Measurements from ENCODE around the gene BCL10. TPM values are rescaled to one million over a fixed set of nuclear protein-coding genes. Genes with fewer than 3 reads are reported as not detected.

Gene BCL10
- total RNA-seq, 1 donor from 2014 or later: 31.3 TPM

DNA sequence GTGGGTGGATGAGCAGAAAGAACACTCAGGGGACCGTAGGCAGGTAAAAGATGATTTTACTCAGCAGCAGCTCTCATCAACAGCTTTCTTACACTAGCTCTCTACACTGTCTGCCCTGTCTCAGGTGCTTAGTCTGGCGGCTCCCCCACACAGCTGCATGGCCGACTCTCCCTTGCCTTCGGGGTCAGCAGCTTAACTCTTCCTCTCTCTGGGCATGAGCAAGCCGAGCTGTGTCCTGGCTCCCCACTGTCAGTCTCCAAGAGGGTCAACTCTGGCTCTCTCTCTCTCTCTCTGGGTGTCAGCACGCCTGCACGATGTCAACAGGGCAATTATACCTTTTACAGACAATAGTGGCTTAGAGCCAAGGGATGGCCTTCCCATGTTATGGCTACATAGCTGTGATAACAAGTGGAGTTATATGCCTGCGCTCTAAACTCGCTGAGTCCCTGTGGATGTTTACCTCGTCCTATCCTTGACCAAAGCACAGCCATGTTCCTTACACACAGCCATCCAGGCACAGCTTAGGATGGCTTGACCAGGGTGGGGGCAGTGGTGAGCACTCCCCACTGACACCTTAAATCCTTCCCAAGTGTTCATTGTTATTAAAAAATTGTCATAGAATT, 3.1 kb upstream of the BCL10 start:
- DNase-seq (ENCODE audit: low read depth): no peak
- TF ChIP-seq CTCF (IDR thresholded peaks at IDR 0.05; ENCODE audit: insufficient read depth, low read length, severe bottlenecking): no peak
- Histone ChIP-seq H3K4me3 (ENCODE audit: low read depth, low read length) (no peak overlapping the region), H3K27me3 (ENCODE audit: control insufficient read depth, insufficient read depth, low read length) (no peaks in the 10 kb centered on the region), H3K36me3 (ENCODE audit: control insufficient read depth, insufficient read depth, low read length) (no peaks in the 10 kb centered on the region)
- FAIRE-seq: no peak

- Histone ChIP-seq H3K4me3 (ENCODE audit: low read depth, low read length) (no peak overlapping the region), H3K27me3 (ENCODE audit: control insufficient read depth, insufficient read depth, low read length) (no peaks in the 10 kb centered on the region), H3K36me3 (ENCODE audit: control insufficient read depth, insufficient read depth, low read length) (no peaks in the 10 kb centered on the region)
- FAIRE-seq (no peak), DNase-seq (ENCODE audit: low read depth) (peak; percentile 98)
- TF ChIP-seq CTCF (IDR thresholded peaks at IDR 0.05; ENCODE audit: insufficient read depth, low read length, severe bottlenecking): no peak
These were observed 2.5 kb upstream of the BCL10 start for GRCh38 chr1:85278853-85279314.

- FAIRE-seq (no peak), DNase-seq (ENCODE audit: low read depth) (no peak)
- TF ChIP-seq CTCF (IDR thresholded peaks at IDR 0.05; ENCODE audit: insufficient read depth, low read length, severe bottlenecking): no peak
- no peak overlapping the region for H3K4me3 ChIP-seq (ENCODE audit: low read depth, low read length)
- no peaks in the 10 kb centered on the region for H3K27me3 ChIP-seq (ENCODE audit: control insufficient read depth, insufficient read depth, low read length)
- H3K36me3 ChIP-seq (ENCODE audit: control insufficient read depth, insufficient read depth, low read length): no peaks in the 10 kb centered on the region
These were observed 1.4 kb upstream of the BCL10 start for GRCh38 chr1:85277802-85278201.

GRCh38 chr1:85276978-85277639, 677 bp upstream of the BCL10 start:
- Histone ChIP-seq H3K4me3 (ENCODE audit: low read depth, low read length) (no peak overlapping the region), H3K27me3 (ENCODE audit: control insufficient read depth, insufficient read depth, low read length) (no peaks in the 10 kb centered on the region), H3K36me3 (ENCODE audit: control insufficient read depth, insufficient read depth, low read length) (peaks cover 2% of the 10 kb centered on the region)
- DNase-seq (ENCODE audit: low read depth): no peak
- no peak for FAIRE-seq
- TF ChIP-seq CTCF (IDR thresholded peaks at IDR 0.05; ENCODE audit: insufficient read depth, low read length, severe bottlenecking): no peak

DNA sequence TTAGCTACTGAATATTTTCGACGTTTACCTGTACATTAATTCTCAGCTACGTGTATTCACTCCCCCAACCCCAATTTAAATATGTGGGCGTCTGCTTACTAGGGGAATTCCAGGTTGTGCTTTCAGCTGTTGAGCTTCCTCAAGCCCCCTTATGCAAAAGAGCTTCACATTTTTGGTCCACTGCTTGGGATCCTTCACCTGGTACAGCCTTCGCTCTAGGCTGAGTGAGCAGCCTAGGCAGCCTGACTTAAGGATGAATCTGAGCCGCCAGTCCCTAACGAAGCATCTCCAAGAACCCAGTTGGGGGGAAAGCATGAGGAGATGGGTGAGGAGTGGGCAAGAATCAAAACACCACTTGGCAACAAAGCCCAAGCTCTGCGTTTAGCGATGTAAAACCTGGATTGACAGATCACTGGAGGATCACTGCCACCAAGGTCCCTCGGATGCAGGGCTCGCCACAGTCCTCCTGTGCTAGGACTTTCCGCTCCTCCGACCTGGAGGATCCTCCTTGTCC, 674 bp downstream of the BCL10 start:
- Histone ChIP-seq H3K27me3 (ENCODE audit: control insufficient read depth, insufficient read depth, low read length) (no peaks in the 10 kb centered on the region), H3K36me3 (ENCODE audit: control insufficient read depth, insufficient read depth, low read length) (peaks cover 5% of the 10 kb centered on the region), H3K4me3 (ENCODE audit: low read depth, low read length) (peak overlapping the region; percentile 87)
- FAIRE-seq: no peak
- DNase-seq (ENCODE audit: low read depth): peak; percentile 52
- no peak for TF ChIP-seq CTCF (IDR thresholded peaks at IDR 0.05; ENCODE audit: insufficient read depth, low read length, severe bottlenecking)
